GM19099 (cell line): ENCODE data around the gene GCNT4.

ENCODE experiments used
- POLR2A ChIP-seq: IDR thresholded peaks from 3 replicates; pipeline ENCODE4 v1.6.1; 2011; ENCODE audit warnings: low read depth; ENCODE audit not compliant: insufficient read length; ENCODE audit errors: extremely low read depth

Gene GCNT4

GRCh38 chr5:75037106-75037505 lies 15.3 kb downstream of the GCNT4 start:
- TF ChIP-seq POLR2A, result no peak

GRCh38 chr5:75034137-75034739 lies 18.1 kb downstream of the GCNT4 start:
- no peak for TF ChIP-seq POLR2A

- TF ChIP-seq POLR2A, result no peak
These were observed 21.0 kb downstream of the GCNT4 start for GRCh38 chr5:75031366-75031765.

GRCh38 chr5:75028090-75028489 lies 24.3 kb downstream of the GCNT4 start:
- TF ChIP-seq POLR2A, result no peak

- no peak for TF ChIP-seq POLR2A
These were observed 28.8 kb downstream of the GCNT4 start for GRCh38 chr5:75023368-75024159.

- TF ChIP-seq POLR2A, result no peak
These were observed 30.6 kb downstream of the GCNT4 start for GRCh38 chr5:75021800-75022199.

- TF ChIP-seq POLR2A, result no peak
These were observed 31.1 kb downstream of the GCNT4 start for GRCh38 chr5:75021219-75021618.

- TF ChIP-seq POLR2A, result no peak
These were observed 32.2 kb downstream of the GCNT4 start for GRCh38 chr5:75020016-75020656.

GRCh38 chr5:75018805-75019587 lies 33.4 kb downstream of the GCNT4 start:
- TF ChIP-seq POLR2A, result no peak

- TF ChIP-seq POLR2A, result no peak
These were observed 34.4 kb downstream of the GCNT4 start for GRCh38 chr5:75017971-75018370.

GRCh38 chr5:75016896-75017295 lies 35.5 kb downstream of the GCNT4 start:
- TF ChIP-seq POLR2A, result no peak

- TF ChIP-seq POLR2A, result no peak
These were observed 39.6 kb downstream of the GCNT4 start for GRCh38 chr5:75012748-75013147.

- TF ChIP-seq POLR2A, result no peak
These were observed 41.5 kb downstream of the GCNT4 start for GRCh38 chr5:75010838-75011237.

- no peak for TF ChIP-seq POLR2A
These were observed 42.6 kb downstream of the GCNT4 start for GRCh38 chr5:75009556-75010345.
